ENCODE measurements around the gene SLC12A4.
"Not testable (repeated sequence)": the region's sequence is repeated elsewhere in the genome, so short reads cannot be mapped to it uniquely, and the experiment has no call there.

Gene SLC12A4

GRCh38 chr16:67941469-67942199 lies 26.8 kb downstream of the SLC12A4 start:
- no peak for DNase-seq (ENCODE audit: low spot score)

- DNase-seq (ENCODE audit: low spot score) = no peak
Measured at GRCh38 chr16:67940446-67941089, 27.9 kb downstream of the SLC12A4 start.

- no peak for DNase-seq (ENCODE audit: low spot score)
Measured at GRCh38 chr16:67939507-67940445, 28.7 kb downstream of the SLC12A4 start.

GRCh38 chr16:67937713-67938112 lies 30.7 kb downstream of the SLC12A4 start:
- DNase-seq (ENCODE audit: low spot score) = not testable (repeated sequence)

GRCh38 chr16:67936880-67937605 lies 31.4 kb downstream of the SLC12A4 start:
- DNase-seq (ENCODE audit: low spot score) = no peak

GRCh38 chr16:67936124-67936879 lies 32.1 kb downstream of the SLC12A4 start, which contains the start of gene PSMB10:
TSS of gene PSMB10 (minus strand) at chr16:67936850. CDS start at chr16:67936749, 101 bp downstream.
- peak; percentile 74 for DNase-seq (ENCODE audit: low spot score)

- DNase-seq (ENCODE audit: low spot score) = peak; percentile 98
Measured at GRCh38 chr16:67935402-67936123, 32.9 kb downstream of the SLC12A4 start.

GRCh38 chr16:67935101-67935401 lies 33.4 kb downstream of the SLC12A4 start:
- no peak for DNase-seq (ENCODE audit: low spot score)

- DNase-seq (ENCODE audit: low spot score) = no peak
Measured at GRCh38 chr16:67934306-67935100, 33.9 kb downstream of the SLC12A4 start.

- no peak for DNase-seq (ENCODE audit: low spot score)
Measured at GRCh38 chr16:67933805-67934204, 34.6 kb downstream of the SLC12A4 start.

GRCh38 chr16:67932462-67932840 lies 36.0 kb downstream of the SLC12A4 start:
- no peak for DNase-seq (ENCODE audit: low spot score)

- no peak for DNase-seq (ENCODE audit: low spot score)
Measured at GRCh38 chr16:67931712-67932461, 36.5 kb downstream of the SLC12A4 start, which contains the start of gene CTRL. TSS of gene CTRL (minus strand) at chr16:67931862. CDS start at chr16:67931852, 10 bp downstream.

- DNase-seq (ENCODE audit: low spot score) = no peak
Measured at GRCh38 chr16:67930678-67931211, 37.7 kb downstream of the SLC12A4 start.

- DNase-seq (ENCODE audit: low spot score) = no peak
Measured at GRCh38 chr16:67930191-67930590, 38.2 kb downstream of the SLC12A4 start.

GRCh38 chr16:67928561-67929364 lies 39.7 kb downstream of the SLC12A4 start:
- peak; percentile 53 for DNase-seq (ENCODE audit: low spot score)

- no peak for DNase-seq (ENCODE audit: low spot score)
Measured at GRCh38 chr16:67928147-67928546, 40.3 kb downstream of the SLC12A4 start.

- no peak for DNase-seq (ENCODE audit: low spot score)
Measured at GRCh38 chr16:67927131-67927941, 41.1 kb downstream of the SLC12A4 start.

Data from SW480 (cell line).